ENCODE data around the gene CD28. TPM values are rescaled to one million over a fixed set of nuclear protein-coding genes. Genes with fewer than 3 reads are reported as not detected.

CD28 gene
- total and polyA plus RNA-seq, 9 of the 15 experiments (the other 6 are each of a cell fraction or from before 2014, with no cell fraction given) = 0.01 to 0.11 TPM; not detected in 7

DNA sequence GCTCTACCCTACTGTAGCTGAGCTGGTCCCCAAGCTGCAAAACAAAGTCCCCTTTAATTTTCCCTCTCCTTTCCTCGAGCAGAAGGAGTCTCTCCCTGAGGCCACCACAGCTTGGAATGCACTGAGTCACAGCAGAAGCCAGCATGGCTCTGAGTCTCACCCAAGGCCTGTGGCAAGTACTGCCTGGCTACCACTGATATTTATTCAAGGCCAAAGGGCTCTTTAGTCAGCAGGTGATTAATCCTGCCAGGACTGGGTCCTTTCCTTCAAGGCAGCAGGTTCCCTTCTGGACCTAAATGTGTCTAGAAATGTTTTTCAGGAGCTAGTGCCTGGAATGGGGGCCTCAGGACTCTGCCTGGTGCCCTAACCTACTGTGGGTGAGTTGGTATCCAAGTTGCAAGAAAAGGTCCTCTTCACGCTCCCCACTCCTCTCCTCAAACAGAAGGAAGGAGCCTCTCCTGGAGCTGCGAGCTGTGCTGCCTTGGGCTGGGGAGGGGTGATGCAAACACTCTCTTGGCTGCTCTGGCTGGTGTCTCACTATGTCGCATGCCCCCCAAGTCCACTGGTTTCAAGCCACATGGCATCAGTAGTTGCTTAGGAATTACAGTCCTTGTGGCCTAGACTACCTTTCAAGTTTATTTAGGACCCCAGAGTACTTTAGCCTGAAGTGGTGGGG lies 53.4 kb downstream of the CD28 start:
- FAIRE-seq (no peak), ATAC-seq (no peak), DNase-seq (ENCODE audit: extremely low read depth in 1 of 4, low spot score in 3 of 4) (no peak)
- WGBS (ENCODE audit: insufficient coverage, low coverage, missing lambda C conversion rate) = 0% methylated on average over 4 of the region's 4 CpGs
- intact Hi-C loops (cut with micrococcal nuclease) = loop anchor here (5.0 kb wide), 1 partner anchor 147 kb away; no protein-coding TSS in a partner anchor
- ChIA-PET CTCF (ENCODE audit: low intra/inter-chr PET ratio) (no interaction called here), POLR2A (no interaction called here)
- Histone ChIP-seq H3K4me3 (no peak overlapping the region), H3K27ac (ENCODE audit: extremely low read depth, low read depth, low read length) (no peak overlapping the region), H2AFZ (ENCODE audit: low read depth, low read length) (no peak overlapping the region), H3K79me2 (ENCODE audit: control insufficient read depth, insufficient read depth, low read length) (no peaks in the 10 kb centered on the region), H3K27me3 (ENCODE audit: control insufficient read depth in 2 of 2, insufficient read depth in 2 of 2, low read length in 2 of 2) (no peaks in the 10 kb centered on the region), H3K9ac (ENCODE audit: insufficient read depth in 1 of 2, low read depth in 2 of 2, low read length in 2 of 2) (no peak overlapping the region), H4K20me1 (replicated peaks; ENCODE audit: control insufficient read depth, insufficient read depth, low read length) (no peaks in the 10 kb centered on the region), H3K4me2 (ENCODE audit: insufficient read depth, low read length) (no peak overlapping the region), H3K4me1 (replicated peaks in 1 of 2; ENCODE audit: control insufficient read depth in 2 of 2, insufficient read depth in 2 of 2, low read length in 2 of 2) (no peaks in the 10 kb centered on the region), H3K9me3 (replicated peaks; ENCODE audit: control insufficient read depth, insufficient read depth, low read depth, low read length) (no peaks in the 10 kb centered on the region), H3K36me3 (ENCODE audit: control insufficient read depth, insufficient read depth, low read length) (no peaks in the 10 kb centered on the region), H3K9me1 (ENCODE audit: control insufficient read depth, insufficient read depth, low read length) (no peaks in the 10 kb centered on the region)
- TF ChIP-seq EP400 (IDR thresholded peaks at IDR 0.05) = no peak
- TF ChIP-seq ZNF696 (CRISPR knock-in tag; conservative IDR thresholded peaks at IDR 0.05) = no peak
- TF ChIP-seq C11orf30 (IDR thresholded peaks at IDR 0.05; ENCODE audit: low read depth) = no peak
- TF ChIP-seq SMAD3 (CRISPR knock-in tag; conservative IDR thresholded peaks at IDR 0.05) = no peak
- TF ChIP-seq, protein P1, sequence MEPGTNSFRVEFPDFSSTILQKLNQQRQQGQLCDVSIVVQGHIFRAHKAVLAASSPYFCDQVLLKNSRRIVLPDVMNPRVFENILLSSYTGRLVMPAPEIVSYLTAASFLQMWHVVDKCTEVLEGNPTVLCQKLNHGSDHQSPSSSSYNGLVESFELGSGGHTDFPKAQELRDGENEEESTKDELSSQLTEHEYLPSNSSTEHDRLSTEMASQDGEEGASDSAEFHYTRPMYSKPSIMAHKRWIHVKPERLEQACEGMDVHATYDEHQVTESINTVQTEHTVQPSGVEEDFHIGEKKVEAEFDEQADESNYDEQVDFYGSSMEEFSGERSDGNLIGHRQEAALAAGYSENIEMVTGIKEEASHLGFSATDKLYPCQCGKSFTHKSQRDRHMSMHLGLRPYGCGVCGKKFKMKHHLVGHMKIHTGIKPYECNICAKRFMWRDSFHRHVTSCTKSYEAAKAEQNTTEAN (CRISPR knock-in tag; IDR thresholded peaks at IDR 0.05) = no peak
- no peak for TF ChIP-seq FOXP1 (CRISPR knock-in tag; IDR thresholded peaks at IDR 0.05)
- no peak for TF ChIP-seq SREBF1 (IDR thresholded peaks at IDR 0.05; ENCODE audit: borderline replicate concordance, low read depth, low read length)
- TF ChIP-seq HDAC8 (tag; IDR thresholded peaks at IDR 0.05) = no peak
- TF ChIP-seq ZKSCAN8 (CRISPR knock-in tag; IDR thresholded peaks at IDR 0.05) = no peak
- TF ChIP-seq, protein P2, sequence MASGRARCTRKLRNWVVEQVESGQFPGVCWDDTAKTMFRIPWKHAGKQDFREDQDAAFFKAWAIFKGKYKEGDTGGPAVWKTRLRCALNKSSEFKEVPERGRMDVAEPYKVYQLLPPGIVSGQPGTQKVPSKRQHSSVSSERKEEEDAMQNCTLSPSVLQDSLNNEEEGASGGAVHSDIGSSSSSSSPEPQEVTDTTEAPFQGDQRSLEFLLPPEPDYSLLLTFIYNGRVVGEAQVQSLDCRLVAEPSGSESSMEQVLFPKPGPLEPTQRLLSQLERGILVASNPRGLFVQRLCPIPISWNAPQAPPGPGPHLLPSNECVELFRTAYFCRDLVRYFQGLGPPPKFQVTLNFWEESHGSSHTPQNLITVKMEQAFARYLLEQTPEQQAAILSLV (tag; IDR thresholded peaks at IDR 0.05) = no peak
- BruUV-seq (replicated peaks) = no TSS peak
- in situ Hi-C loops (cut with MboI) = no loop called here

All from K562 (cell line).